ENCODE results near the gene IFI27L1. TPM values are rescaled to one million over a fixed set of nuclear protein-coding genes. Genes with fewer than 3 reads are reported as not detected.

The IFI27L1 gene
- total and polyA plus RNA-seq, 2 donors (not counting 3 experiments of a cell fraction or from before 2014, with no cell fraction given) = 31.1 to 38.1 TPM

GRCh38 chr14:94103554-94104150 is 22.5 kb downstream of the IFI27L1 start:
- TF ChIP-seq JUN (IDR thresholded peaks at IDR 0.05; ENCODE audit: borderline replicate concordance, insufficient read depth, insufficient read length, low read depth) = no peak
- TF ChIP-seq EZH2 (IDR thresholded peaks at IDR 0.05; ENCODE audit: borderline replicate concordance, low read depth, low read length, severe bottlenecking) = no peak
- TF ChIP-seq MAX (IDR thresholded peaks at IDR 0.05; ENCODE audit: insufficient read depth, insufficient read length) = no peak
- TF ChIP-seq CTCF (IDR thresholded peaks at IDR 0.05; ENCODE audit: extremely low read depth in 1 of 2, insufficient read depth in 1 of 2, low read depth in 1 of 2, low read length in 2 of 2) = no peak
- no peak for TF ChIP-seq POLR2AphosphoS5 (IDR thresholded peaks at IDR 0.05; ENCODE audit: insufficient read depth, low read depth, low read length)
- no peak for TF ChIP-seq MYC (IDR thresholded peaks at IDR 0.05; ENCODE audit: low read depth, low read length)
- no peak for TF ChIP-seq GATA2 (IDR thresholded peaks at IDR 0.05; ENCODE audit: insufficient read depth, insufficient read length, low read depth, low read length)
- TF ChIP-seq FOS (IDR thresholded peaks at IDR 0.05; ENCODE audit: borderline replicate concordance, insufficient read depth, low read length) = no peak
- TF ChIP-seq POLR2A (IDR thresholded peaks at IDR 0.05; ENCODE audit: low read depth, low read length) = no peak
- Histone ChIP-seq H3K27me3 (ENCODE audit: control insufficient read depth in 2 of 2, insufficient read depth in 2 of 2, low read length in 2 of 2) (no peaks in the 10 kb centered on the region), H3K9me1 (replicated peaks; ENCODE audit: control insufficient read depth, extremely low read depth, insufficient read depth, low read length) (no peaks in the 10 kb centered on the region), H3K79me2 (ENCODE audit: control insufficient read depth, insufficient read depth, low read length) (no peaks in the 10 kb centered on the region), H3K27ac (ENCODE audit: insufficient read depth, low read depth, low read length) (no peak overlapping the region), H3K9me3 (replicated peaks; ENCODE audit: control insufficient read depth, insufficient read depth, low read length) (no peaks in the 10 kb centered on the region), H3K36me3 (ENCODE audit: control insufficient read depth in 2 of 2, extremely low read depth in 1 of 2, insufficient read depth in 2 of 2, low read length in 2 of 2) (no peaks in the 10 kb centered on the region), H3K9ac (replicated peaks; ENCODE audit: extremely low read depth, insufficient read depth, low read length) (no peak overlapping the region), H3K4me2 (ENCODE audit: insufficient read depth, low read length) (no peak overlapping the region), H4K20me1 (replicated peaks; ENCODE audit: control insufficient read depth, extremely low read depth, insufficient read depth, low read length) (no peaks in the 10 kb centered on the region), H3K4me1 (ENCODE audit: control insufficient read depth, extremely low read depth, insufficient read depth, low read length) (no peaks in the 10 kb centered on the region), H3K4me3 (replicated peaks in 1 of 3; ENCODE audit: insufficient read depth in 1 of 3, low read depth in 1 of 3, low read length in 3 of 3) (no peak overlapping the region), H2AFZ (ENCODE audit: low read depth, low read length) (no peak overlapping the region)
- intact Hi-C loops (cut with micrococcal nuclease) (no loop called here), dilution Hi-C loops (cut with MboI; ENCODE audit: extremely low pct_ligation_motif_present, low sequenced_read_pairs) (no loop called here)
- DNase-seq (ENCODE audit: low read depth, low spot score) = no peak
- BruUV-seq (replicated peaks) = no TSS peak
- FAIRE-seq = no peak
- ChIA-PET CTCF (interaction anchor here (0.8 to 2.4 kb wide), 2 partner anchors 28 to 33 kb away, joined by 4 to 7 read pairs; no protein-coding TSS in a partner anchor), POLR2A (no interaction called here)

Measured in endothelial cell of umbilical vein (primary cell).